HCT116 (cell line): ENCODE measurements around the gene PXT1. TPM values are rescaled to one million over a fixed set of nuclear protein-coding genes. Genes with fewer than 3 reads are reported as not detected.
"Not testable (repeated sequence)": the region's sequence is repeated elsewhere in the genome, so short reads cannot be mapped to it uniquely, and the experiment has no call there.

ENCODE experiments used
- ATAC-seq: fragments of 200-7000 bp; cut with Tn5 transposase; 2 replicates; pipeline ENCODE4 v1.9.1; 2020; ENCODE audit warnings: mild to moderate bottlenecking, moderate library complexity
- BruUV-seq: library from RNA; stranded (reverse); fragments of 400-500 nt; replicated peaks from 2 replicates; lab custom pipeline; 2021; lab: Mats Ljungman, UMichigan
- CTCF ChIA-PET: fragments of 300-600 bp; sonication (Branson Sonifier 250); formaldehyde crosslinking; loops from one replicate; lab custom pipeline; 2021; ENCODE audit warnings: antibody characterized with exemption; lab: Charles Lee
- POLR2A ChIA-PET: fragments of 300-600, 350-600 bp; sonication (Branson Sonifier 250); formaldehyde crosslinking; loops from one replicate; lab custom pipeline; 2021; ENCODE audit warnings: antibody characterized with exemption; lab: Charles Lee
- RAD21 ChIA-PET, 2 experiments: fragments of 300-600 bp; sonication (Branson Sonifier 250); formaldehyde crosslinking; loops; one replicate each; lab custom pipeline; 2023; ENCODE audit warnings: low total read pairs in 2 of 2; ENCODE audit not compliant: uncharacterized antibody in 2 of 2, unreplicated experiment in 2 of 2, low non-redundant PET in 1 of 2; lab: Charles Lee
- DNase-seq: peaks from one replicate; pipeline ENCODE4 v3.0.0-alpha.2; 2010; ENCODE audit warnings: low read depth, low spot score
- H2AFZ ChIP-seq: fragments of 200-600 bp; shearing (Covaris generic), sonication (generic); 2 replicates; pipeline ENCODE4 v1.6.1; 2017; ENCODE audit warnings: low read depth, mixed run types, mixed read lengths, antibody characterized with exemption, low read length; ENCODE audit not compliant: poor library complexity, severe bottlenecking
- H3K27ac ChIP-seq: 2 replicates; pipeline ENCODE4 v1.5.1; 2012; ENCODE audit warnings: low read depth, low read length
- H3K27me3 ChIP-seq: fragments of 200-600 bp; sonication (generic); 2 replicates; pipeline ENCODE4 v1.6.1; 2016; ENCODE audit warnings: mixed run types, low read length, mixed read lengths; ENCODE audit not compliant: insufficient read depth
- H3K36me3 ChIP-seq, 2 experiments: fragments of 200-500 bp in 1 of 2; fragments of 200-600 bp in 1 of 2; sonication (Bioruptor generic) in 1 of 2; sonication (generic) in 1 of 2; 2 replicates each; pipeline versions ENCODE4 v1.5.1 to v1.6.1; 2014 to 2016; ENCODE audit warnings: low read length in 2 of 2, inconsistent platforms in 1 of 2, mixed read lengths in 1 of 2, mixed run types in 1 of 2; ENCODE audit not compliant: insufficient read depth in 2 of 2, control insufficient read depth in 1 of 2
- H3K4me1 ChIP-seq, 2 experiments: fragments of 200-600 bp in 1 of 2; sonication (generic) in 1 of 2; 2 replicates each; pipeline versions ENCODE4 v1.5.1 to v1.6.1; 2012 to 2017; ENCODE audit warnings: low read length in 2 of 2, inconsistent platforms in 1 of 2, mild to moderate bottlenecking in 1 of 2, mixed read lengths in 1 of 2, mixed run types in 1 of 2, moderate library complexity in 1 of 2; ENCODE audit not compliant: insufficient read depth in 2 of 2, control insufficient read depth in 1 of 2
- H3K4me2 ChIP-seq: fragments of 200-600 bp; sonication (generic); 2 replicates; pipeline ENCODE4 v1.6.1; 2017; ENCODE audit warnings: mixed run types, low read length, mixed read lengths
- H3K4me3 ChIP-seq, 2 experiments: fragments of 200-600 bp in 1 of 2; sonication (generic) in 1 of 2; replicated peaks in 1 of 2; 2 replicates each; pipeline ENCODE4 v1.5.1; 2011 to 2016; ENCODE audit warnings: low read length in 2 of 2, control low read depth in 1 of 2, low read depth in 1 of 2, mild to moderate bottlenecking in 1 of 2, mixed read lengths in 1 of 2, mixed run types in 1 of 2
- H3K79me2 ChIP-seq: fragments of 200-600 bp; sonication (generic); 2 replicates; pipeline ENCODE4 v1.6.1; 2017; ENCODE audit warnings: mild to moderate bottlenecking, mixed run types, low read length, moderate library complexity, mixed read lengths; ENCODE audit not compliant: insufficient read depth
- H3K9ac ChIP-seq: fragments of 200-600 bp; sonication (generic); 2 replicates; pipeline ENCODE4 v1.6.1; 2016; ENCODE audit warnings: low read length, mixed read lengths
- H3K9me2 ChIP-seq: fragments of 200-600 bp; sonication (generic), shearing (Covaris generic); 2 replicates; pipeline ENCODE4 v1.6.1; 2017; ENCODE audit warnings: mixed run types, mild to moderate bottlenecking, moderate library complexity; ENCODE audit not compliant: insufficient read depth
- H3K9me3 ChIP-seq, 2 experiments: fragments of 200-500 bp in 1 of 2; fragments of 200-600 bp in 1 of 2; sonication (Bioruptor generic) in 1 of 2; sonication (generic) in 1 of 2; 2 replicates each; pipeline ENCODE4 v1.6.1; 2014 to 2017; ENCODE audit warnings: low read length in 2 of 2, mixed read lengths in 2 of 2, inconsistent platforms in 1 of 2, low read depth in 1 of 2, mild to moderate bottlenecking in 1 of 2, mixed run types in 1 of 2, moderate library complexity in 1 of 2; ENCODE audit not compliant: control insufficient read depth in 1 of 2, insufficient read depth in 1 of 2
- H4K20me1 ChIP-seq: fragments of 200-600 bp; sonication (generic), shearing (Covaris generic); 2 replicates; pipeline ENCODE4 v1.6.1; 2017; ENCODE audit warnings: mixed run types, mild to moderate bottlenecking, moderate library complexity; ENCODE audit not compliant: insufficient read depth
- CBX3 ChIP-seq: IDR thresholded peaks from 2 replicates; pipeline ENCODE4 v1.6.1; 2012; ENCODE audit warnings: low read depth
- EGR1 ChIP-seq: IDR thresholded peaks from 2 replicates; pipeline ENCODE4 v1.6.1; 2012; ENCODE audit warnings: low read depth
- EZH2 ChIP-seq: fragments of 200-600 bp; sonication (generic); IDR thresholded peaks from 2 replicates; pipeline ENCODE4 v1.6.1; 2017; ENCODE audit warnings: antibody characterized with exemption, mixed run types
- EZH2phosphoT487 ChIP-seq: fragments of 200-600 bp; IDR thresholded peaks from 2 replicates; pipeline ENCODE4 v1.6.1; 2018; ENCODE audit warnings: antibody characterized with exemption, borderline replicate concordance
- FOSL1 ChIP-seq: IDR thresholded peaks from 2 replicates; pipeline ENCODE4 v1.6.1; 2012; ENCODE audit warnings: low read depth
- JUND ChIP-seq: IDR thresholded peaks from 2 replicates; pipeline ENCODE4 v1.6.1; 2012
- POLR2A ChIP-seq: IDR thresholded peaks from 2 replicates; pipeline ENCODE4 v1.7.0; 2011; ENCODE audit warnings: borderline replicate concordance; ENCODE audit not compliant: insufficient read depth, insufficient read length; ENCODE audit errors: extremely low read depth
- SP1 ChIP-seq: IDR thresholded peaks from 2 replicates; pipeline ENCODE4 v1.6.1; 2012; ENCODE audit warnings: low read depth
- SRF ChIP-seq: IDR thresholded peaks from 2 replicates; pipeline ENCODE4 v1.6.1; 2012; ENCODE audit warnings: low read depth
- TCF7L2 ChIP-seq: IDR thresholded peaks from 2 replicates; pipeline ENCODE4 v1.7.0; 2011; ENCODE audit warnings: borderline replicate concordance, inconsistent platforms; ENCODE audit not compliant: insufficient read depth, insufficient read length; ENCODE audit errors: extremely low read depth
- YY1 ChIP-seq: IDR thresholded peaks from 2 replicates; pipeline ENCODE4 v1.6.1; 2011; ENCODE audit warnings: low read length, low read depth, moderate library complexity, mild to moderate bottlenecking; ENCODE audit not compliant: insufficient replicate concordance; ENCODE audit errors: extremely low read depth
- ZFX ChIP-seq: fragments of 450-650 bp; IDR thresholded peaks from 2 replicates; pipeline ENCODE4 v1.6.1; 2017
- ZNF274 ChIP-seq: fragments of 200-500 bp; sonication (Bioruptor generic); IDR thresholded peaks from 2 replicates; pipeline ENCODE4 v1.6.1; 2014; ENCODE audit warnings: mild to moderate bottlenecking, low read depth, low read length, inconsistent platforms
- intact Hi-C: fragments of 100-400 bp; cut with micrococcal nuclease; formaldehyde crosslinking; loops from 2 replicates; pipeline ENCODE4 v1.10.0; 2022
- total RNA-seq: library from RNA; stranded (reverse); gene quantifications from one replicate; pipeline ENCODE4 v1.2.1, GENCODE V29; 2021; ENCODE audit not compliant: unreplicated experiment
- TF ChIP-seq, protein P1 (sequence below): IDR thresholded peaks from 2 replicates; pipeline ENCODE4 v1.6.1; 2011; ENCODE audit warnings: mild to moderate bottlenecking, low read length, moderate library complexity; ENCODE audit not compliant: insufficient replicate concordance; ENCODE audit errors: extremely low read depth
- TF ChIP-seq, protein P2 (sequence below): IDR thresholded peaks from 2 replicates; pipeline ENCODE4 v1.6.1; 2012
- TF ChIP-seq, protein P3 (sequence below), 3 experiments: fragments of 200-600 bp in 1 of 3; sonication (generic) in 1 of 3; IDR thresholded peaks in 2 of 3; conservative IDR thresholded peaks in 1 of 3; 2 replicates each; pipeline ENCODE4 v1.5.1; 2012 to 2017; ENCODE audit warnings: low read depth in 2 of 3, low read length in 2 of 3, antibody characterized with exemption in 1 of 3, borderline replicate concordance in 1 of 3, control low read depth in 1 of 3, mild to moderate bottlenecking in 1 of 3, mixed read lengths in 1 of 3, mixed run types in 1 of 3, moderate library complexity in 1 of 3; ENCODE audit not compliant: insufficient read depth in 1 of 3

Gene PXT1
- total RNA-seq, 1 experiment from 2014 or later: 0.17 TPM

DNA sequence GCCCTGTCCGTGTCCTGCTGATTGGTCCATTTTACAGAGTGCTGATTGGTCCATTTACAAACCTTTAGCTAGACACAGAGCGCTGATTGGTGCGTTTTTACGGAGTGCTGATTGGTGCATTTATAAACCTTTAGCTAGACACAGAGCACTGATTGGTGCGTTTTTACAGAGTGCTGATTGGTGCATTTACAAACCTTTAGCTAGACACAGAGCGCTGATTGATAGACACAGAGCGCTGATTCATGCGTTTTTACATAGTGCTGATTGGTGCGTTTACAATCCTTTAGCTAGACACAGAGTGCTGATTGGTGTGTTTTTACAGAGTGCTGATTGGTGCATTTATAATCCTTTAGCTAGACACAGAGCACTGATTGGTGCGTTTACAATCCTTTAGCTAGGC is 6.5 kb upstream of the PXT1 start:
- POLR2A ChIA-PET, CTCF ChIA-PET, H3K36me3 ChIP-seq: not testable (repeated sequence)

DNA sequence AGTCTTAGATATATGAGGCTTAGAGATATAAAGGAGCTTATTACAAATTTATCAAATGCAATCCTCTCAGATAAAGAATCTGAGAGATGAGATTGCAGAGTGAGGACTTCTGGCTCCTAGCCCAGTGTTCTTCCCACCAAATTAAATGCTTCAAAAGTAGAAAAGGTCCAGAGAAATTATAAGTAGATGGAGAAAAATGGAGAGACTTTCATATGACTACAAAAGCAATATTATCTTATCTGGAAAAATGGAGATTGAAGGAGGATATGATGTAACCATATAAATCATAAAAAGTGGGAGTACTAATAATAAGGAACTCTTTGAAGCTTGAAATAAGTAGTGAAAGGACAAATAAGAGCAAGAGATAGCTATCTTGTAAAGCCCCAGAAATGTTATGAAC is 3.0 kb upstream of the PXT1 start:
- CTCF ChIA-PET: no interaction called here
- POLR2A ChIA-PET: interaction anchor here (0.7 kb wide), 2 partner anchors 16 to 62 kb away, joined by 3 to 4 read pairs; no protein-coding TSS in a partner anchor
- Histone ChIP-seq H3K9ac (no peak overlapping the region), H3K9me2 (no peaks in the 10 kb centered on the region), H2AFZ (no peak overlapping the region), H3K4me2 (no peak overlapping the region; the same call in 1 of the 2 replicates), H3K9me3 (no peaks in the 10 kb centered on the region), H3K36me3 (no peaks in the 10 kb centered on the region; a peak in 1 of 4 replicates), H3K27me3 (no peaks in the 10 kb centered on the region), H4K20me1 (no peaks in the 10 kb centered on the region), H3K4me3 (no peak overlapping the region), H3K4me1 (peaks cover 19 to 30% of the 10 kb centered on the region in 2 experiments), H3K79me2 (peaks cover 74% of the 10 kb centered on the region), H3K27ac (no peak overlapping the region)
- RAD21 ChIA-PET: no interaction called here
- intact Hi-C loops: no loop called here
- no peak for ATAC-seq
- BruUV-seq: no TSS peak
- no peak for DNase-seq
- TF ChIP-seq EZH2 (no peak), TCF7L2 (no peak), JUND (no peak), POLR2A (no peak), CBX3 (no peak), SP1 (no peak), ZNF274 (no peak), EGR1 (no peak), ZFX (no peak), YY1 (no peak), FOSL1 (no peak), SRF (no peak), EZH2phosphoT487 (no peak)
- TF ChIP-seq, protein P1, sequence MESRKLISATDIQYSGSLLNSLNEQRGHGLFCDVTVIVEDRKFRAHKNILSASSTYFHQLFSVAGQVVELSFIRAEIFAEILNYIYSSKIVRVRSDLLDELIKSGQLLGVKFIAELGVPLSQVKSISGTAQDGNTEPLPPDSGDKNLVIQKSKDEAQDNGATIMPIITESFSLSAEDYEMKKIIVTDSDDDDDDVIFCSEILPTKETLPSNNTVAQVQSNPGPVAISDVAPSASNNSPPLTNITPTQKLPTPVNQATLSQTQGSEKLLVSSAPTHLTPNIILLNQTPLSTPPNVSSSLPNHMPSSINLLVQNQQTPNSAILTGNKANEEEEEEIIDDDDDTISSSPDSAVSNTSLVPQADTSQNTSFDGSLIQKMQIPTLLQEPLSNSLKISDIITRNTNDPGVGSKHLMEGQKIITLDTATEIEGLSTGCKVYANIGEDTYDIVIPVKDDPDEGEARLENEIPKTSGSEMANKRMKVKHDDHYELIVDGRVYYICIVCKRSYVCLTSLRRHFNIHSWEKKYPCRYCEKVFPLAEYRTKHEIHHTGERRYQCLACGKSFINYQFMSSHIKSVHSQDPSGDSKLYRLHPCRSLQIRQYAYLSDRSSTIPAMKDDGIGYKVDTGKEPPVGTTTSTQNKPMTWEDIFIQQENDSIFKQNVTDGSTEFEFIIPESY: no peak
- TF ChIP-seq, protein P2, sequence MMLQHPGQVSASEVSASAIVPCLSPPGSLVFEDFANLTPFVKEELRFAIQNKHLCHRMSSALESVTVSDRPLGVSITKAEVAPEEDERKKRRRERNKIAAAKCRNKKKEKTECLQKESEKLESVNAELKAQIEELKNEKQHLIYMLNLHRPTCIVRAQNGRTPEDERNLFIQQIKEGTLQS: no peak
- TF ChIP-seq, protein P3, sequence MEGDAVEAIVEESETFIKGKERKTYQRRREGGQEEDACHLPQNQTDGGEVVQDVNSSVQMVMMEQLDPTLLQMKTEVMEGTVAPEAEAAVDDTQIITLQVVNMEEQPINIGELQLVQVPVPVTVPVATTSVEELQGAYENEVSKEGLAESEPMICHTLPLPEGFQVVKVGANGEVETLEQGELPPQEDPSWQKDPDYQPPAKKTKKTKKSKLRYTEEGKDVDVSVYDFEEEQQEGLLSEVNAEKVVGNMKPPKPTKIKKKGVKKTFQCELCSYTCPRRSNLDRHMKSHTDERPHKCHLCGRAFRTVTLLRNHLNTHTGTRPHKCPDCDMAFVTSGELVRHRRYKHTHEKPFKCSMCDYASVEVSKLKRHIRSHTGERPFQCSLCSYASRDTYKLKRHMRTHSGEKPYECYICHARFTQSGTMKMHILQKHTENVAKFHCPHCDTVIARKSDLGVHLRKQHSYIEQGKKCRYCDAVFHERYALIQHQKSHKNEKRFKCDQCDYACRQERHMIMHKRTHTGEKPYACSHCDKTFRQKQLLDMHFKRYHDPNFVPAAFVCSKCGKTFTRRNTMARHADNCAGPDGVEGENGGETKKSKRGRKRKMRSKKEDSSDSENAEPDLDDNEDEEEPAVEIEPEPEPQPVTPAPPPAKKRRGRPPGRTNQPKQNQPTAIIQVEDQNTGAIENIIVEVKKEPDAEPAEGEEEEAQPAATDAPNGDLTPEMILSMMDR (IDR thresholded peaks at IDR 0.05 in 2 of 3, conservative IDR thresholded peaks at IDR 0.05 in 1 of 3; ENCODE audit: borderline replicate concordance in 1 of 3, insufficient read depth in 1 of 3, low read depth in 2 of 3, low read length in 2 of 3): no peak

More for the DNA sequence above, 6.5 kb upstream of the PXT1 start:
- H4K20me1 ChIP-seq, H3K9me2 ChIP-seq, BruUV-seq, H3K9ac ChIP-seq, H3K9me3 ChIP-seq, H3K4me3 ChIP-seq, DNase-seq, H3K4me1 ChIP-seq, RAD21 ChIA-PET, H3K27me3 ChIP-seq, H3K27ac ChIP-seq, H2AFZ ChIP-seq, H3K4me2 ChIP-seq, intact Hi-C loops: not testable (repeated sequence)
- ATAC-seq: peak; percentile 62
- peaks cover 97% of the 10 kb centered on the region for H3K79me2 ChIP-seq
- peak; percentile 36; the same call in 1 of the 2 replicates for TF ChIP-seq SP1
